Measurements from ENCODE around the gene TMEM174.

Gene TMEM174

GRCh38 chr5:73222173-73222572, 49.2 kb downstream of the TMEM174 start:
- no peak for DNase-seq (ENCODE audit: low spot score)
